Neural cell (in vitro differentiated cells): ENCODE data around the gene IFT81. TPM values are rescaled to one million over a fixed set of nuclear protein-coding genes. Genes with fewer than 3 reads are reported as not detected.

Source experiments
- H2AFZ ChIP-seq: fragments of 200-600, 300-800 bp; sonication (generic), shearing (Covaris generic); 2 replicates; pipeline ENCODE4 v1.6.0; 2014; ENCODE audit warnings: low read depth, mild to moderate bottlenecking, antibody characterized with exemption, low read length, moderate library complexity
- H3F3A ChIP-seq: fragments of 200-600 bp; shearing (Covaris generic); 2 replicates; pipeline ENCODE4 v1.6.1; 2016; ENCODE audit warnings: mild to moderate bottlenecking, moderate library complexity, mixed read lengths, antibody characterized with exemption, low read length; ENCODE audit not compliant: insufficient read depth, poor library complexity, severe bottlenecking
- H3K27ac ChIP-seq: fragments of 200-600, 300-800 bp; sonication (generic), shearing (Covaris generic); 2 replicates; pipeline ENCODE4 v1.5.1; 2014; ENCODE audit warnings: mild to moderate bottlenecking, low read length, moderate library complexity
- H3K27me3 ChIP-seq: fragments of 300-800, 200-600 bp; sonication (generic), shearing (Covaris generic); 2 replicates; pipeline ENCODE4 v1.6.0; 2014; ENCODE audit warnings: mild to moderate bottlenecking, low read depth, low read length, moderate library complexity; ENCODE audit not compliant: insufficient read depth
- H3K36me3 ChIP-seq: fragments of 300-800, 200-600 bp; sonication (generic), shearing (Covaris generic); 2 replicates; pipeline ENCODE4 v1.5.1; 2014; ENCODE audit warnings: mild to moderate bottlenecking, antibody characterized with exemption, low read length, moderate library complexity; ENCODE audit not compliant: insufficient read depth
- H3K4me2 ChIP-seq: fragments of 300-800, 200-600 bp; sonication (generic), shearing (Covaris generic); 2 replicates; pipeline ENCODE4 v1.6.0; 2014; ENCODE audit warnings: mild to moderate bottlenecking, low read length
- H3K4me3 ChIP-seq: fragments of 300-800, 200-600 bp; sonication (generic), shearing (Covaris generic); 2 replicates; pipeline ENCODE4 v1.5.1; 2014; ENCODE audit warnings: mild to moderate bottlenecking, low read length, moderate library complexity
- H3K79me2 ChIP-seq: fragments of 200-600 bp; shearing (Covaris generic); replicated peaks from 2 replicates; pipeline ENCODE4 v1.6.0; 2014; ENCODE audit warnings: mild to moderate bottlenecking, low read length, moderate library complexity; ENCODE audit not compliant: insufficient read depth
- H3K9ac ChIP-seq: fragments of 300-800, 200-600 bp; sonication (generic), shearing (Covaris generic); 2 replicates; pipeline ENCODE4 v1.6.1; 2016; ENCODE audit warnings: mild to moderate bottlenecking, low read length, mixed read lengths
- H3K9me2 ChIP-seq: fragments of 200-600 bp; shearing (Covaris generic); 2 replicates; pipeline ENCODE4 v1.6.1; 2016; ENCODE audit warnings: mild to moderate bottlenecking, low read length, mixed read lengths; ENCODE audit not compliant: insufficient read depth
- H3K9me3 ChIP-seq: fragments of 200-600, 300-800 bp; sonication (generic), shearing (Covaris generic); 2 replicates; pipeline ENCODE4 v1.6.1; 2016; ENCODE audit warnings: mild to moderate bottlenecking, mixed run types, low read length, moderate library complexity, mixed read lengths
- H4K20me1 ChIP-seq: fragments of 200-600 bp; shearing (Covaris generic); 2 replicates; pipeline ENCODE4 v1.6.1; 2016; ENCODE audit warnings: mild to moderate bottlenecking, mixed run types; ENCODE audit not compliant: insufficient read depth
- CTCF ChIP-seq: fragments of 450-650 bp; IDR thresholded peaks from 2 replicates; pipeline ENCODE4 v1.5.1; 2014; ENCODE audit warnings: antibody characterized with exemption, mild to moderate bottlenecking, moderate library complexity; ENCODE audit not compliant: poor library complexity, severe bottlenecking
- EP300 ChIP-seq: fragments of 450-650 bp; conservative IDR thresholded peaks from 2 replicates; pipeline ENCODE4 v1.6.1; 2014; ENCODE audit warnings: antibody characterized with exemption, mild to moderate bottlenecking, moderate library complexity; ENCODE audit not compliant: poor library complexity, severe bottlenecking
- EZH2 ChIP-seq: fragments of 200-600, 300-800 bp; shearing (Covaris generic), sonication (generic); IDR thresholded peaks from 2 replicates; pipeline ENCODE4 v1.6.1; 2014; ENCODE audit warnings: antibody characterized with exemption, low read length, borderline replicate concordance, mild to moderate bottlenecking; ENCODE audit not compliant: insufficient read depth, poor library complexity, severe bottlenecking
- MXI1 ChIP-seq: fragments of 450-650 bp; conservative IDR thresholded peaks from 2 replicates; pipeline ENCODE4 v1.6.1; 2014; ENCODE audit warnings: antibody characterized with exemption, mild to moderate bottlenecking; ENCODE audit not compliant: poor library complexity, severe bottlenecking
- POLR2AphosphoS5 ChIP-seq: IDR thresholded peaks from 2 replicates; pipeline ENCODE4 v1.6.1; 2012
- RAD21 ChIP-seq: fragments of 450-650 bp; conservative IDR thresholded peaks from 2 replicates; pipeline ENCODE4 v1.6.1; 2014; ENCODE audit warnings: antibody characterized with exemption, mild to moderate bottlenecking, moderate library complexity
- SMC3 ChIP-seq: fragments of 450-650 bp; conservative IDR thresholded peaks from 2 replicates; pipeline ENCODE4 v1.6.1; 2014; ENCODE audit warnings: antibody characterized with exemption, mild to moderate bottlenecking, moderate library complexity; ENCODE audit not compliant: poor library complexity
- TAF1 ChIP-seq: IDR thresholded peaks from 2 replicates; pipeline ENCODE4 v1.6.1; 2012; ENCODE audit warnings: low read depth
- polyA plus RNA-seq: library from polyadenylated mRNA; depleted of rRNA; stranded (reverse); fragments of >200 nt; gene quantifications from 2 replicates; pipeline ENCODE4 v1.2.3, GENCODE V29; 2014
- TF ChIP-seq, protein P1 (sequence below): IDR thresholded peaks from 2 replicates; pipeline ENCODE4 v1.6.1; 2012; ENCODE audit warnings: borderline replicate concordance

Gene IFT81
- polyA plus RNA-seq, 1 donor from 2014 or later = 120 TPM

DNA sequence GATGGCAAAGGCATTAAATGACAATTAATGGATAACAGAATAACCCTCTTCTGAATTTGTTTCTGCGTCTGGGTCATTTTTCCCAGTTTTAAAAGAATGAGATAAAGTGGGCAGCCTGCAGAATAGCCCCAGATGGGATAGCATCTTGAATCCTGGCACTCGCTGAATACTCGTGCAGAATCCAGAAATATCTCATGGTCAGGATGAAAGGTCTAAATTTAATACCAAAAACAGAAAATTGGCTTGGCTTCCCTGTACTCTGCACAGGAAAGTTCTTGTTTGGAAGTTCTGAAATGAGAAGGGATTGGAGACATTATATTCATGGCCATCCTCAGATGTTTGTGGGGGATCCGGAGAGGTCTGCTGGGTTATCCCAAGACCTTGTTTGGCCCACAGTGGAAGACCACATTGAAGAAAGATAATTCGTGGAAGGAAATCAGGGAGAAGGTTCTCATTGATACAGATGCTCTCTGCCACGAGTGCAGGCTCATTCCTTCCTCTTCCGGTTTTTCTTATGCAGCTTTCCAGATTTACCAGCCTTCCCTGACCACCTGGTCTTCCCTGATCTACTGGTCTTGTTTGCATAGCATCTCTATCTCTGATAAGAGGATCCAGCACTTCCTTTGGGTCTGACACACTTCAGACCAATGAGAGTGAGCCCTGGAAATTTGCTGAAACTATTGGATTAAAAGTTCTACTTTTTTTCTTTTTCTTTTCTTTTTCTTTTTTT is 6.0 kb upstream of the IFT81 start:
- Histone ChIP-seq H3K27me3 (no peaks in the 10 kb centered on the region), H3K9me3 (no peaks in the 10 kb centered on the region), H3K9me2 (no peaks in the 10 kb centered on the region), H2AFZ (no peak overlapping the region), H3K9ac (no peak overlapping the region), H3K4me3 (no peak overlapping the region), H3K27ac (no peak overlapping the region), H3K4me2 (no peak overlapping the region), H3K79me2 (no peaks in the 10 kb centered on the region), H3F3A (no peaks in the 10 kb centered on the region), H4K20me1 (no peaks in the 10 kb centered on the region), H3K36me3 (no peaks in the 10 kb centered on the region)
- TF ChIP-seq RAD21 (no peak), EP300 (no peak)

GRCh38 chr12:110122929-110123328 is 1.2 kb upstream of the IFT81 start:
- Histone ChIP-seq H3K27ac (no peak overlapping the region), H3K9me2 (no peaks in the 10 kb centered on the region), H4K20me1 (no peaks in the 10 kb centered on the region), H3K36me3 (no peaks in the 10 kb centered on the region), H3K27me3 (no peaks in the 10 kb centered on the region), H3K9ac (no peak overlapping the region), H3K79me2 (peaks cover 31% of the 10 kb centered on the region), H3F3A (no peaks in the 10 kb centered on the region), H3K9me3 (no peaks in the 10 kb centered on the region), H3K4me2 (no peak overlapping the region), H2AFZ (no peak overlapping the region), H3K4me3 (no peak overlapping the region)
- TF ChIP-seq POLR2AphosphoS5 = no peak
- TF ChIP-seq RAD21 = no peak
- no peak for TF ChIP-seq SMC3
- no peak for TF ChIP-seq CTCF
- no peak for TF ChIP-seq EZH2
- TF ChIP-seq, protein P1, sequence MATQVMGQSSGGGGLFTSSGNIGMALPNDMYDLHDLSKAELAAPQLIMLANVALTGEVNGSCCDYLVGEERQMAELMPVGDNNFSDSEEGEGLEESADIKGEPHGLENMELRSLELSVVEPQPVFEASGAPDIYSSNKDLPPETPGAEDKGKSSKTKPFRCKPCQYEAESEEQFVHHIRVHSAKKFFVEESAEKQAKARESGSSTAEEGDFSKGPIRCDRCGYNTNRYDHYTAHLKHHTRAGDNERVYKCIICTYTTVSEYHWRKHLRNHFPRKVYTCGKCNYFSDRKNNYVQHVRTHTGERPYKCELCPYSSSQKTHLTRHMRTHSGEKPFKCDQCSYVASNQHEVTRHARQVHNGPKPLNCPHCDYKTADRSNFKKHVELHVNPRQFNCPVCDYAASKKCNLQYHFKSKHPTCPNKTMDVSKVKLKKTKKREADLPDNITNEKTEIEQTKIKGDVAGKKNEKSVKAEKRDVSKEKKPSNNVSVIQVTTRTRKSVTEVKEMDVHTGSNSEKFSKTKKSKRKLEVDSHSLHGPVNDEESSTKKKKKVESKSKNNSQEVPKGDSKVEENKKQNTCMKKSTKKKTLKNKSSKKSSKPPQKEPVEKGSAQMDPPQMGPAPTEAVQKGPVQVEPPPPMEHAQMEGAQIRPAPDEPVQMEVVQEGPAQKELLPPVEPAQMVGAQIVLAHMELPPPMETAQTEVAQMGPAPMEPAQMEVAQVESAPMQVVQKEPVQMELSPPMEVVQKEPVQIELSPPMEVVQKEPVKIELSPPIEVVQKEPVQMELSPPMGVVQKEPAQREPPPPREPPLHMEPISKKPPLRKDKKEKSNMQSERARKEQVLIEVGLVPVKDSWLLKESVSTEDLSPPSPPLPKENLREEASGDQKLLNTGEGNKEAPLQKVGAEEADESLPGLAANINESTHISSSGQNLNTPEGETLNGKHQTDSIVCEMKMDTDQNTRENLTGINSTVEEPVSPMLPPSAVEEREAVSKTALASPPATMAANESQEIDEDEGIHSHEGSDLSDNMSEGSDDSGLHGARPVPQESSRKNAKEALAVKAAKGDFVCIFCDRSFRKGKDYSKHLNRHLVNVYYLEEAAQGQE = no peak
- TF ChIP-seq EP300 = no peak
- no peak for TF ChIP-seq MXI1
- no peak for TF ChIP-seq TAF1

DNA sequence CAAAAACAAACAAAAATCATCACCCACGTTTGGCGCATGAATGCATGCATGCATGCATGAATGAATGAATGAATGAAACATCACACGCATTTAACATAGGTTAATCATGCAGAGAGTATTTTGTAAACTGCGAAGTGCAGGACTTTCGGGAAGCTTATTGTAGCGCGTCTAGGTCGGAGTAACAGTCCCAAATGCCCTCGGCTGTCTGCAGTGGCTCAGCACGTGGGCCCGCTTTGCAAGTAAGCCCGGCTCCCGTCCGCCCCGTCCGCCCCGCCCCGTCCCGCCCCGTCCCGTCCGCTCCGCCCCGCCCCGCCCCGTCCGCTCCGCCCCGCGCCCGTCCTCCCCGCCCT is 263 bp upstream of the IFT81 start:
- Histone ChIP-seq H3K79me2 (peaks cover 31% of the 10 kb centered on the region), H3K9ac (no peak overlapping the region), H3K36me3 (no peaks in the 10 kb centered on the region), H4K20me1 (no peaks in the 10 kb centered on the region), H2AFZ (no peak overlapping the region), H3K4me3 (peak overlapping the region; percentile 87), H3F3A (no peaks in the 10 kb centered on the region), H3K4me2 (no peak overlapping the region), H3K27me3 (no peaks in the 10 kb centered on the region), H3K9me2 (no peaks in the 10 kb centered on the region), H3K27ac (no peak overlapping the region), H3K9me3 (no peaks in the 10 kb centered on the region)
- TF ChIP-seq MXI1 (no peak), TAF1 (no peak)
